GM12875 (cell line): Measurements from ENCODE around the gene CTIF.

Experiments used
- H3K4me3 ChIP-seq: one replicate; pipeline ENCODE4 v1.5.1; 2011; ENCODE audit warnings: low read depth, low read length, control low read depth
- TF ChIP-seq, protein P1 (sequence below): IDR thresholded peaks from 2 replicates; pipeline ENCODE4 v1.5.1; 2011; ENCODE audit warnings: low read depth, mild to moderate bottlenecking, control low read depth, inconsistent platforms, low read length, moderate library complexity, borderline replicate concordance; ENCODE audit not compliant: insufficient read depth

The CTIF gene

DNA sequence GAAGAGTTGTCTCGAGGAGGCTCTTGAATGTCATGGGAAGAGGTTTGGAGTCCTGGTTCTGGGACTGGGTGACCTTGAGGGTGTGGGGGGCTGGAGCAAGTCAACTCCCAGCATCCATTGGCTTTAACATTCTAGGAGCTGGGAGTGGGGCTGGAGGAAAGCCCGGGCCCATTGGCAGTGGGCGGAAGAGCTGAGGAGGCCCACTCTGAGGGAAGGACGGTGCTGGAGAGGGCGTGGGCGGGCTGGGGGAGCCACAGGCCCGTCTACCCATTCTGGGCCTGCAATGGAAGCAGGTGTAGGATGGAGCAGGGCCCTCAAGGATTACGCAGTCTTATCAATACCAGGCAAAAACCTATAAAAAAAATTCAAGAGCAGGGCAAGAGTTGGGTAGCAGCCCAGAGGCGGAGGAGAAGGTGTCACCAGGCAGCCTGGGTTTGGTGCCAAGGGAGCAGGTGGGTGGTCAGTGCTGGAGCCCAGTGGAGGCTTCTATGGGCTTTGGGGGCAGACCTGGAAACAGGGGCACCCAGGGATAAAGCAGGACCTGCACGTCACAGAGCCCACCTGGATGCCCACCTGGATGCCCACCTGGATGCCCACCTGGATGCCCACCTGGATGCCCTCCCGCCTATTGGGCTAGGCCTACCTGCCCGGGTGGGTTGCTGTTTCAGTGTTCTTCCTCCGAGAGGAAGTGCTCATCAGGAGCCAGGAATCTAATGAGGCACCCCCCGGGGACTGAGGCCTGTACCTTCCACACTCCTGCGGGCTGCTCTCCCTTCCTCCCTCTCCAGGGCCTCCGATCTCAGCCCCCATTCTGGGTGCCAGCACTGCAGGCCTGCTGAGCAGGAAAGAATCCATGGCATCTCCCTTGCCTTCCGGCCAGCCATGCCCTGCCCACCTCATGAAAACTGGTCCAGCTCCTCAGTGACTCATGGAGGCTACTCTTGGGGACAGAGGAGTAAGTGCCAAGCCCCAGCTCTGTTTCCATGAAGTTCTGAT is 71.3 kb downstream of the CTIF start:
- H3K4me3 ChIP-seq: no peak overlapping the region
- TF ChIP-seq, protein P1, sequence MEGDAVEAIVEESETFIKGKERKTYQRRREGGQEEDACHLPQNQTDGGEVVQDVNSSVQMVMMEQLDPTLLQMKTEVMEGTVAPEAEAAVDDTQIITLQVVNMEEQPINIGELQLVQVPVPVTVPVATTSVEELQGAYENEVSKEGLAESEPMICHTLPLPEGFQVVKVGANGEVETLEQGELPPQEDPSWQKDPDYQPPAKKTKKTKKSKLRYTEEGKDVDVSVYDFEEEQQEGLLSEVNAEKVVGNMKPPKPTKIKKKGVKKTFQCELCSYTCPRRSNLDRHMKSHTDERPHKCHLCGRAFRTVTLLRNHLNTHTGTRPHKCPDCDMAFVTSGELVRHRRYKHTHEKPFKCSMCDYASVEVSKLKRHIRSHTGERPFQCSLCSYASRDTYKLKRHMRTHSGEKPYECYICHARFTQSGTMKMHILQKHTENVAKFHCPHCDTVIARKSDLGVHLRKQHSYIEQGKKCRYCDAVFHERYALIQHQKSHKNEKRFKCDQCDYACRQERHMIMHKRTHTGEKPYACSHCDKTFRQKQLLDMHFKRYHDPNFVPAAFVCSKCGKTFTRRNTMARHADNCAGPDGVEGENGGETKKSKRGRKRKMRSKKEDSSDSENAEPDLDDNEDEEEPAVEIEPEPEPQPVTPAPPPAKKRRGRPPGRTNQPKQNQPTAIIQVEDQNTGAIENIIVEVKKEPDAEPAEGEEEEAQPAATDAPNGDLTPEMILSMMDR: no peak

DNA sequence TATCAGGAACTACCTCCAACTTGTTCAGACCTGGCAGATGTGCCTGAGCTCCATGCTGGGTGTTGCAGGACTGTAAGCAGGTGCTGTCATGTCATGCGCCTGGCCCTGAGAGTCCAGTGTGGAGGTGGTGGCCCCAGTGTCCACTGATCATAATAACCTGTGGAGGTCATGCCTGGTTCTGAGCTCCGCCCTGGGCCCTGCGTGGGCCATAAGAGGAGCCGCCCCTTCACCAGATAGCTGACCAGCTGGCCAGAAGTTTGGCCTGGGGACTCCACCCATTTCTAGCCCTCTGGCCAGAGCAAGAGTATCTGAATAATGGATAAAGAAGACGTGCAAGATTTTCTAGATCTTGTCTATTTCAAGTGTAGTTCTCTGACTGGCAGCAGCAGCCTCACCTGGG is 72.4 kb downstream of the CTIF start:
- no peak overlapping the region for H3K4me3 ChIP-seq
- TF ChIP-seq, protein P1: no peak

DNA sequence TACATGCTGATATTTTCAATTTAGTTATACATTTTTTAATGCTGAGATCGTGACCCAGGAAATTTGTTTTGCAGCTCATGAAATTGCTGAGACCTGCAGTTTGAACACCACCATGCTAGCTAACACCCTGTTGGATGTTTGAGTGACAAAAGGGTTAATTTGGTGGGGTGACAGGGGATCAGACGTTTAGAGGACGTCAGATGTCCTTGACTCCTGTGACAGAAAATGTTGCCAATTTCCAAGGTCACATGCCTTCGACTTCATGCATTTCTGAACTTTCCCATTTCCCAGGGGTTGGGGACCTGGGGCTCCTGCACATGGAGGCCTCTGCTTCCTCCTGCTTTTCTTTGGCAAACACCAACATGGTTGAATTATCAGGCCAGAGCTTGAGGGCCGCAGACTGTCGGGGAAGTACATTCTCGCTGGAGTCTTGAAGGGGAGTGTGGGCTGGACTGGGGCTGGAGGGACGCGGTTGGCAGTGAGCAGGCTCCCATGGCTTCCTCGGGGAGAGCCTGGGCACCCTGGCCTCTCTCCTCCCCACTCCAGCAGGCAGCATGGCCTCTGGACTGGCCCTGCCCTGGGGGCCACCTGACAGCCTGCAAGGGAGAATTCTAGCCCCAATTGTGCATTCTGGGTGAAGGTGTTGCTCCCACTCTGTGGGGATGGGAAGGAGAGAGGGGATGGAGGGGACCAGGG is 73.1 kb downstream of the CTIF start:
- TF ChIP-seq, protein P1: no peak
- H3K4me3 ChIP-seq: no peak overlapping the region

DNA sequence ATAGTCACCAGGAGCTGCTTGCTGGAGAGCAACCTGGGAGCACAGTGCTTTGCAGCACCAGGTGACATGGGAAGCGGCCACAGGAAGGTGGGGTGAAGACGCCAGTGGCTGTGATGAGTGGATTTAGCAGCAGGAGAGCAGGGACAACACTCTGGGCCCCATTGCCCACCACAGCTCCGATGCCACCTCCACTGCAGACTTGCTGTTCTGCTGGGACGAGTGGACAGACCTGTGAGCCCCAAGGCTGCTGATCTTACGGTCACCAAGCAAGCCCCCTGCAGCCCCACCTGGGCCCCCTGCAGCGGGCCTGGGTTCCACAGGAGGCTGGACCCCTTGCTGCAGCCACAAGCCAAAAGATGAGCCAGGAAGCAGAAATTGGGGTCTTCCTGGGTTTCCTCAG is 73.7 kb downstream of the CTIF start:
- H3K4me3 ChIP-seq: no peak overlapping the region

DNA sequence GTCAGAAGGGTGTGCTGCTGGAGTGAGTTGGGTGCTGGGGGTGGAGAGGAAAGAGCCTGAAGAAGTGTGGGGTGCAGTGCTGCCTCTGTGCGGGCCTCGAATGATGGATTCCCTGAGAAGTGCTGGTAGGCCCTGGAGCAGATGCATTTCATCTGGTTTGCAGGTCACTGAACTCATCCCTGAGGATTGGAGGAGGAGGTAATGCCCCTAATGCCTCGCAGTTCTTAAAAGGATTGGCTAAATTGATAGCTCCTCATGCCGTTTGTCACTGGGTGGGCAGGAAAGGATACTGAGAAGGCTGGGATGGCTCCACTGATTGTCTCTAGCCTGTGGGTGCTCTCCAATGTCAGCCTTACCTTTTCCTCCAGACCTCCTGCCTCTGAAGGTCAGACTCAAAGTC is 74.1 kb downstream of the CTIF start:
- TF ChIP-seq, protein P1: no peak
- H3K4me3 ChIP-seq: no peak overlapping the region

More for the DNA sequence above, 73.7 kb downstream of the CTIF start:
- TF ChIP-seq, protein P1: no peak

DNA sequence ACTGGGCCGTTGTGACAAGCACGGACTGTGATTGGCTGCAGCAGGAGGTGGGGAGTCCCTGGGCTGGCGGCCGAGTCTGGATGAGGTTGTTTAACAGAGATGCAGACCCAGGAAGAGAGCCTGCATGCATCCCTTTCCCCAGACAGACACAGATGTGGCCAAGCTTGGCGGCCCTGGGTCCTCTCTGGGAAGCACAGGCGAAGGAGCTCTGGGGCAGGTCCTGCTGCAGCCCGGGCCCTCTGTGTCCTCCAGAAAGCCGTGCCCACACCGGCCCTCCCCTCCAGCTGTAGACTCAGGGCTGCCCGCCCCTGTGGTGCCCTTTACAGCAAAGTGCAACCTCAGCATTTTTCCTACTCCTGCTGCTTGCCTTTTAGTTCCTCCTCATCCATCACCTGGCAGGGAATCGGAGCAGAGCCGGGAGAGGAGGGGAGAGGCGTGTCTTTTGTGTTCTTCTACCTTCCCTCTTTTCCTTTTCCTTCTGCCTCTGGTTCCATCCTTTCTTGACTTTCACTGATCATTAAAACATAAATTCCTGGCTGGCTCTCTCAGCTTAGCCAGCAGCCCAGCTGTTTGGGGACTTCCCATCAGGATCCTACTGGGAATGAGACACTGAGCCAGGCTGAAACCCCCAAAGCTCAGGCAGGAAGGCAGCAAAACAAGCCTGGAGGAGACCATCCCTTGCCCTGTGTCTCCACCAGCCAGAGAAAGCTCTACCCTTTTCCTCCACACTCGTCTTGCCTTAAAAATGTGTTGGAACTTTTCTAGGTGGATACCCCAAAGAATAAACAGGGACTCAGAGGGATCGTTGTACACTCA is 75.0 kb downstream of the CTIF start:
- TF ChIP-seq, protein P1: no peak

More for the DNA sequence above, 75.0 kb downstream of the CTIF start:
- H3K4me3 ChIP-seq: no peak overlapping the region
